ENCODE measurements around the gene OPCML. TPM values are rescaled to one million over a fixed set of nuclear protein-coding genes. Genes with fewer than 3 reads are reported as not detected.

Gene OPCML
- total RNA-seq, 1 donor from 2014 or later, result 1.7 TPM

- no peak overlapping the region for H3K4me3 Mint-ChIP-seq (ENCODE audit: low read depth)
- peaks cover 22% of the 10 kb centered on the region for H3K27me3 Mint-ChIP-seq
- no peak for DNase-seq (ENCODE audit: low spot score, unreplicated experiment)
- H3K27ac Mint-ChIP-seq, result no peak overlapping the region
- no peaks in the 10 kb centered on the region for H3K36me3 Mint-ChIP-seq (ENCODE audit: insufficient read depth)
- H3K4me1 Mint-ChIP-seq (ENCODE audit: low read depth), result peaks cover 2% of the 10 kb centered on the region
- H3K9me3 Mint-ChIP-seq (ENCODE audit: low read depth), result no peaks in the 10 kb centered on the region
- TF ChIP-seq CTCF (IDR thresholded peaks at IDR 0.05; ENCODE audit: unreplicated experiment), result no peak
Observed at GRCh38 chr11:132712466-132712865, 819.8 kb downstream of the OPCML start.

- Mint-ChIP-seq H3K27ac (peak overlapping the region; percentile 76), H3K4me1 (ENCODE audit: low read depth) (peaks cover 13% of the 10 kb centered on the region), H3K9me3 (ENCODE audit: low read depth) (peaks cover 34% of the 10 kb centered on the region), H3K27me3 (no peaks in the 10 kb centered on the region), H3K36me3 (ENCODE audit: insufficient read depth) (peaks cover 10% of the 10 kb centered on the region), H3K4me3 (ENCODE audit: low read depth) (no peak overlapping the region)
- DNase-seq (ENCODE audit: low spot score, unreplicated experiment), result no peak
- no peak for TF ChIP-seq CTCF (IDR thresholded peaks at IDR 0.05; ENCODE audit: unreplicated experiment)
Observed at GRCh38 chr11:132704781-132705375, 827.4 kb downstream of the OPCML start.

DNA sequence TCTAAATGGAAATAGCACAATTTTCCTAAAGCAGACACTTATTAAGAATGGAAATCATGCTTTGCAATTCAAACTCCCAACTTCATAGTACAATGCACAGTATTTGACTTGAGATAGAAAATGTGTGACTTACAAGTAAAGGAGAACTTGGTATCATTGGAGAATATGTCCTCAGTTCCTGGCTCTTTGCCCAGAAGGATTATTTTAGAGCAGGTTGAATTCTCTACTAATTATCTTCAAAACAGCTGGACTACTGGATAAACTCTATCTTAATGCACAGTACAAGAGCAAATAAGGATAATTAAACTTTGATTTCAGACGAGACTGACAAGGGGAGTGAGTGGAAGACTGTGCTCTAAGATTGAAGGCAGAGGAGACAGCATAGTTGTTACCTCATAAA, 839.4 kb downstream of the OPCML start:
- no peaks in the 10 kb centered on the region for H3K9me3 Mint-ChIP-seq (ENCODE audit: low read depth)
- TF ChIP-seq CTCF (IDR thresholded peaks at IDR 0.05; ENCODE audit: unreplicated experiment), result no peak
- DNase-seq (ENCODE audit: low spot score, unreplicated experiment), result no peak
- no peak overlapping the region for H3K27ac Mint-ChIP-seq
- peaks cover 51% of the 10 kb centered on the region for H3K27me3 Mint-ChIP-seq
- no peaks in the 10 kb centered on the region for H3K36me3 Mint-ChIP-seq (ENCODE audit: insufficient read depth)
- no peak overlapping the region for H3K4me3 Mint-ChIP-seq (ENCODE audit: low read depth)
- peaks cover 21% of the 10 kb centered on the region for H3K4me1 Mint-ChIP-seq (ENCODE audit: low read depth)

DNA sequence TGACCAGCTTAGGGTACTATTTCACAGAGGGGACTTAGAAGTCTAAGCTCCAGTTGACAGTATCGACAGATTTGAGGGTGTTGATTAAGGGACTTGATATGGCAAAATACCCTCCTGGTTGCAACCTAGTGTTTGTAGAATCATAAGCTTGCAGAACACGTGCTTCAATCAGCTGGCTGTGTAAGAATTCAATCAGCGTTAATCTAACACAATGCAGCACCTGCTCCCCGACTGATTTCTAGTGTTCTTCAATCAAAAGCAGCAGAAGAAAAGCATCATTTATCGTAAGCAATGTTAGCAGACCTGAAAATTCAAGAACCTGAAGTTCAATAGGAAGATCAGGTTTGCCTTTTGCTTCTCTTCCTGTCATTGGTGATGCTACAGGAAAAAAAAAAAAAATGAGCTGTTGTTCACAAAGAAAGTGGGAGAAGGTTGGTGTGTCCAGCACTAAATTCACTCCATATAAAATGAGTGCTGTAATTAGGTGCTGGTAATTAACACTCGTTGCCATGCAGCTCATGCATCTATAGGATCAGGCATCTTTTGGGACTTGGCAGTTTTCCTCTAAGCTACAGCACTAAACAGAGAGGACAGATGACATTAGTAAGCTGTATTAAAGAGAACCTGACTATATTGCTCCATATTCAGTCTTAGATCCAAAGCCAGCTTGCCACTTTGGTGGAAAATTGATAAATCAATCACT, 840.3 kb downstream of the OPCML start:
- peaks cover 57% of the 10 kb centered on the region for H3K27me3 Mint-ChIP-seq

GRCh38 chr11:132686886-132687285, 845.4 kb downstream of the OPCML start:
- H3K4me1 Mint-ChIP-seq (ENCODE audit: low read depth), result peaks cover 12% of the 10 kb centered on the region
- no peak for TF ChIP-seq CTCF (IDR thresholded peaks at IDR 0.05; ENCODE audit: unreplicated experiment)
- peaks cover 57% of the 10 kb centered on the region for H3K27me3 Mint-ChIP-seq
- no peak for DNase-seq (ENCODE audit: low spot score, unreplicated experiment)
- no peak overlapping the region for H3K4me3 Mint-ChIP-seq (ENCODE audit: low read depth)
- no peaks in the 10 kb centered on the region for H3K36me3 Mint-ChIP-seq (ENCODE audit: insufficient read depth)
- H3K9me3 Mint-ChIP-seq (ENCODE audit: low read depth), result no peaks in the 10 kb centered on the region
- no peak overlapping the region for H3K27ac Mint-ChIP-seq

More for the DNA sequence above, 840.3 kb downstream of the OPCML start:
- no peak overlapping the region for H3K4me3 Mint-ChIP-seq (ENCODE audit: low read depth)
- H3K36me3 Mint-ChIP-seq (ENCODE audit: insufficient read depth), result no peaks in the 10 kb centered on the region
- no peaks in the 10 kb centered on the region for H3K9me3 Mint-ChIP-seq (ENCODE audit: low read depth)
- TF ChIP-seq CTCF (IDR thresholded peaks at IDR 0.05; ENCODE audit: unreplicated experiment), result no peak
- peaks cover 21% of the 10 kb centered on the region for H3K4me1 Mint-ChIP-seq (ENCODE audit: low read depth)
- no peak for DNase-seq (ENCODE audit: low spot score, unreplicated experiment)
- no peak overlapping the region for H3K27ac Mint-ChIP-seq
